Left kidney (tissue), 2 donors: ENCODE data around the gene PEX7. TPM values are rescaled to one million over a fixed set of nuclear protein-coding genes. Genes with fewer than 3 reads are reported as not detected.
A peak's percentile ranks its signal among the peaks of the same experiment; 100 is the strongest.
"Not testable (repeated sequence)": the region's sequence is repeated elsewhere in the genome, so short reads cannot be mapped to it uniquely, and the experiment has no call there.

Experiments used
- DNase-seq: peaks from one replicate; pipeline ENCODE4 v3.0.0-alpha.2; 2013
- polyA plus RNA-seq: library from polyadenylated mRNA; unstranded; fragments of 120-200 nt; gene quantifications from one replicate; pipeline ENCODE4 v1.2.1, GENCODE V29; 2013; ENCODE audit not compliant: insufficient read length

PEX7 gene
- polyA plus RNA-seq, 1 donor, result 12.0 TPM

GRCh38 chr6:136897071-136897470 lies 74.7 kb downstream of the PEX7 start:
- DNase-seq, result no peak

GRCh38 chr6:136901212-136901784 lies 78.9 kb downstream of the PEX7 start:
- DNase-seq, result no peak

DNA sequence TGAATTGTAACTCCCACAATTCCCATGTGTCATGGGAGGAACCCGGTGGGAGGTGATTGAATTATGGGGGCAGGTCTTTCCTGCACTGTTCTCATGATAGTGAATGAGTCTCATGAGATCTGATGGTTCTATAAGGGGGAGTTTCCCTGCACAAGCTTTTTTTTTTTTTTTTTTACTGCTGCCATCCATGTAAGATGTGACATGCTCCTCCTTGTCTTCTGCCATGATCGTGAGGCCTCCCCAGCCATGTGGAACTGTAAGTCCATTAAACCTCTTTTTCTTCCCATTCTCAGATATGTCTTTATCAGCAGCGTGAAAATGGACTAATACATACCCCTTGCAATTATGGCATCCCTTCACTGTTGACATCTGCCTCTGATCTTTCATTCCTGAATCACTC lies 82.1 kb downstream of the PEX7 start:
- DNase-seq, result not testable (repeated sequence)

- DNase-seq, result no peak
These were observed 92.6 kb downstream of the PEX7 start for GRCh38 chr6:136914947-136915346.

DNA sequence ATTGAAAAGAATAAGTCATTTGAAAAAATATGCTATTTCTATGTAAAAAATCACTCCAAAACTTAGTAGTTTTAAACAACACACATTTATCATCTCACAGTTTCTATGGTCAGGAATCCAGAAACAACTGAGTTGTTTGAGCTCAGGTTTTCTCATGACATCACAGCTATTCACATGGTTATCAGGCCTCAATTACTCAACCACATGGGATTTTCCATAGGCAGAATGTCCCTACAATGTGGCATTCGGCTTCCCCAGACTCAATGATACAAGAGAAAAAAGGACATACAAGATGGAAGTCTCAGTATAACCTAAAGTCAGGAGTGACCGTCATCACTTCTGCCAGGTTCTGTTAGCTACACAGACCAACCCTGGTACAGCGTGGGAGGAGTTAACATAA lies 96.3 kb downstream of the PEX7 start:
- DNase-seq, result no peak

DNA sequence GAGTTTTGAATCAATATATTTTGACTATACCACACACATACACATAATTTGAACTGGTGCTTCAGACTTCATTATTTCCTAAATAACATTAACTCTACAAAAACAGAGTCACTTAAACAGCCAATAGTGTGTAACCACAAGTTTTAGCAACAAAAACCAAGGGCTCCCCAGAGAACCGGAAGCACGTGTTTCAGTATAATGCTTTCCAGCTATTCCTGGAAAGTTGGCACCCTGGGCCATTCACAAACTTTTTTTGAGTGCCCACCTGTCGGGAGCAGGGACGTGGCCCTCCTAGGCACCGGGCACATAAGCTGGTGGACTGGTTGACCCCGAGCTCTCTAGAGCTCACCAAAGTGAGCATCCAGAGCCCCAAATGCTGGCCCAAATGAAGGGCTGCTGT lies 97.8 kb downstream of the PEX7 start:
- DNase-seq, result no peak

GRCh38 chr6:136920671-136921380 lies 98.4 kb downstream of the PEX7 start:
- DNase-seq, result peak; percentile 14

DNA sequence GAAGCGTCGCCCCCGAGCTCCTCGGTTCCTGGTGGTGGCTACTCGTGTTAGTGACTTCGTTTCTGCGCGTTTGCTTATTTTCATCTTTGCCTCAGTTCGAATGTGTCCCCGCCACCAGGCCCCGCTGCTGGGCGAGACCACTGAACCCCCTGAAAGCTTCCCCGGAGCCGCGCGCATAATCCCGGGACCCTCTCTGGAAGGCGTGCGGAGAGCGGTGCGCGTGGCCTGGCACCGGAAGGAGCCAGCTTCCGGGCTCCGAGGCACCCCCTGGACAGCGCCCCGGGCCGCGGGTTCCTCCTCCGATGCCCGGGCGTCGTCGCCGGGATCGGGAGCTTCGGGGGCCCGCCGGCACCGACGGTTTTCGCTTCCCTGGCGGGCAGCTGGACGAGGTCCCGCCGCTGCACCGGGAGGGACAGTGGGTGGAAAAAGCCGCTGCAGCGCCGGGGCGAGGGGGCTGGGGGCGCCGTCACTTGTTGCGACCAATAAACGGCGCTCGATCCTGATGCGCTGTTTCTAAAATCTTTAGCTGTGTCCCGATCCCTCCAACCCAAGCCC lies 99.1 kb downstream of the PEX7 start:
- DNase-seq, result peak; percentile 15

GRCh38 chr6:136921936-136922684 lies 99.7 kb downstream of the PEX7 start, which contains the start of gene SLC35D3:
Gene SLC35D3 (plus strand): TSS chr6:136922301. CDS start chr6:136922429, 128 bp downstream.
- DNase-seq, result peak; percentile 8

DNA sequence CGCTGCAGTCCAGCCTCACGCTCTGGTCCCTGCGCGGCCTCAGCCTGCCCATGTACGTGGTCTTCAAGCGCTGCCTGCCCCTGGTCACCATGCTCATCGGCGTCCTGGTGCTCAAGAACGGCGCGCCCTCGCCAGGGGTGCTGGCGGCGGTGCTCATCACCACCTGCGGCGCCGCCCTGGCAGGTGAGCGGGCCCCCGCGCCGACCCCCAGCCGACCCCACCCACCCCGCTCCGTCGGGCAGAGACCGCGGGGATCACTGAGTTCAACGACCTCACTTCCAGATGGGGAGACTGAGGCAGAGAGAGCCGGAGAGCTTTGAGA lies 100.3 kb downstream of the PEX7 start:
- DNase-seq, result no peak

DNA sequence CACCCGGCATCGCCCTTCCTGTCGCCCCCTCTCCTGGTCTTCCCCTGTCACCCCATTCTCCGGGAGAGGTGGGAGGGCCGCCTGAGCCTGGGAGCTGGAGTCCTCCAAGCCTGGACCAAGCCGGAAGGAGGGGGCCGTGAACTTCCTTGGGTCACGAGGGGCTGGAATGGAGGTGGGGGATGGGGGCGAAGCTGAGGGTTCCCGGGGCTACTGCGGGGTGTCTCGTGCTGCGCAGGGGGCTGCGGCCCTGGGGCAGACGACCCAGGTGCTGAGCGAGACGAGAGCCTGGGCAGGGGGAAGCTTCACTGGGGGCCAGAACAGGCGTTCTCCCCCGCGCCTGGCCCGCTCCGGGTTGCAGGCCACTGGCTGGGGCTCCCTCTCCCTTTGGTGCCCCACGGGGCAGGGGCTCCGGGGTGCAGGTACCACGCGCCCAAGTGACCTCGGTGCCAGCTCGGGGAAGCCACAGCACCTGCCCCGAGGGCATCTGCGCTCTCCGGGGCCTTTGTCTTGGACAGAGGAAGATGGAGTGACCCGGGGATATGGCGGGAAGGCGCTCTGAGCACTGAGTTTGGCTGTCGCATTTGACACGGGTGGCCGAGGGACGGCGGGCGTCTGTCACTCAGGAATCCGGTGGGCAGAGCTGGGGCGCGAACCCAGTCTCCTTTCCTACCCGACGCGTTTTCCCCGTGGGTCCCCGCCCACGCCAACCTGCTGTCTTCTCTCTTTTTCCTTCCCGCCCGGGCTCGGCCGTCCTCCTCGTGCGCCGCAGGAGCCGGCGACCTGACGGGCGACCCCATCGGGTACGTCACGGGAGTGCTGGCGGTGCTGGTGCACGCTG lies 100.9 kb downstream of the PEX7 start:
- no peak for DNase-seq

GRCh38 chr6:136923954-136924673 lies 101.7 kb downstream of the PEX7 start:
- no peak for DNase-seq

- no peak for DNase-seq
These were observed 104.0 kb downstream of the PEX7 start for GRCh38 chr6:136926383-136926782.

DNA sequence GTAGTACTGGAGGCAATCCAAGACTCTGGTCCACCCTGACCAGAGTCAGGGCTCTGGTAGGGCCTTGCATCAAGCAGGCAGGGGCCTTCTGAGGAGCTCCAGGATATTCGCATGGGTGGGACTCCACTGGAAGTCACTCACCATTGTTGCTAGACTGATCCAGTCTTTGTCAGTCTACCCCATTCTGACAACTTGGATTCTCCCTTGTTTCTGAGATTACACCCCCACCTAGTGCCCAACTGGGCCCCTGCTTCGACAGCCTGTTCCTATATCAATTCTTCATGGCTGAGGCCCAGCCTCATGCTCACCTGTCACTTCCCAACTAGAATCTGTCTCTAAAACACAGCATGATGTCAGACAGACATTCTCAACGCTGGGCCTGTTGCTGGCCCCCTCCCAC lies 104.9 kb downstream of the PEX7 start:
- no peak for DNase-seq

DNA sequence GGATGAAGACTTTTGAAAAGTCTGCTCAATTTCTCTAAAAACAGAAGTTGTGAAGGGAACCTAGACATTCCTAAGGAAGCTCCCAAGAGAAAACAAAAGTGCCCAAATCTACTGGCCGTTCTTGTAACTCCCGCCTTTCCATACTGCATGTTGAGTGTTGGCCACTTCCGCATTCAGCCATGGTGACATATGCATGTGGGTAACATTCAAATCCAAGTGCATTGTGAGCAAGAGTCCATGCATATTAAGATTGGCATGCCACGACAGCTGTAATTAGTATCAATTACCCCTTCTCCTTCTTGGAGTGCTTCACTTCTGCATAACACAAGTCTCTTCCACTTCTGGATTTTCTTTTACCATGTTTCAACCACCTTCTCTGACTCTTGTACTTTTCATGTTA lies 108.1 kb downstream of the PEX7 start:
- no peak for DNase-seq

DNA sequence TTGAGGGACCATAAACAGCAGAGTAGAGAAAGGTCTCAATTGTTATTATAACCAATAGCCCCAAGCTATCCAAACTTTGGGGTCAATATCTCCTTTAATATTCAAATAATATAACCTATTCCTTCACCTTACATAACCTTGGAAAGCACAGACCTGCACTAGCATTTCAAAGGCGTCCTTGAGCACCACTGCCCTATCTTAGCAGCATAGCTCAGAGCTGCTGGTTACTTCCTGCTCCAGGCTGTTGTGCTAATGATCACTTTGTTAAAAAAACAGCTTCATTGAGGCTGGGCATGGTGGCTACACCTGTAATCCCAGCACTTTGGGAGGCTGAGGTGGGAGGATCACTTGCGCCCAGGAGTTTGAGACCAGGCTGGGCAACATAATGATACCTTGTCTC lies 110.2 kb downstream of the PEX7 start:
- no peak for DNase-seq

DNA sequence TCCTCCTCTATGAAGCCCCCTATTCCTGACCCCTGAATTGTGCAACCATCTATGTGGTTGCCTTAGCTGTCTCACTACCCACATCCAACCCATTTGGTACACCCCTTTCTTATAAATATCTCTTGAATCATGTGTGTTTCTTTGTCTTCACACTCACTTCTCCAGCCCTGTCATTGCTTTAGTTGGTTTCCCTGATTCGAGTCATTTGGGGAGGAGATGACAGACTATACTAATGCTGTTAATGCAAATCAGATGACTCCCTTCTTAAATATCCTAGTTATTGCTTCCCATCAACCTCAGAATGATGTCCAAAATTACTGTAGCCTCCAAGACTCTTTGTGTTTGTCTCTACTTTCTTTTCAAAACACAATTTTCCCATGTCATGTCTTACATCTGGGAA lies 122.7 kb downstream of the PEX7 start:
- DNase-seq, result no peak

GRCh38 chr6:136945711-136946121 lies 123.3 kb downstream of the PEX7 start:
- DNase-seq, result no peak

DNA sequence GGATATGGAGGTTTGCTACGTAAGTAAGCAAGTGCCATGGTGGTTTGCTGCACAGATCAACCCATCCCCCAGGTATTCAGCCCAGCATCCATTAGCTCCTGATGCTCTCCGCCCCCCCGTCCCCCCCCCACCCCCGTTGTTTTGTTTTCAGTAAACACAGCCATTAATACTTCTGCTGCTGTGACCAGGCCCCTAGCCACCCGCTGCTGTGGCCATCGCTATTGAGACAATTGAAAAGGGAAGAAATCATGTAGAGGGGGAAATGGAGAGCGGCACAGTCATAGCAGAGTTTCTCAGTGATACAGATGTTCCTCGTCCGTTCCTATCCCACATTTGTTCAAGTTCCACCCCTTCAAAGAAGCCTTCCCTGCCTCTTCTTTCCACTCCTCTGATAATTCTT lies 124.6 kb downstream of the PEX7 start:
- no peak for DNase-seq

DNA sequence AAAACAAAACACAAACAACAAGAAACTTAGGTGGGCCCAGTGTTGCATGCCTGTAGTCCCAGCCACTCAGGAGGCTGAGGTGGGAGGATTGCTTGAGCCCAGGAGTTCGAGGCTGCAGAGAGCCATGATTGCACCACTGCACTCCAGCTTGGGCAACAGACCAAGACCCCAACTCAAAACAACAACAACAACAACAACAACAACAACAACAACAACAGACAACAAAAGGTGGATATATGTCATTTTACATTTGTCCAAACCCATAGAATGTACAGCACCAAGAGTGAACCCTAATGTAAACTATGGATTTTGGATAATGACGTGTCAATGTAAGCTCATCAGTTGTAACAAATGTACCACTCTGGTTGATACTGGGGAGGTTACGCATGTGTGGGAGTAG lies 127.6 kb downstream of the PEX7 start:
- not testable (repeated sequence) for DNase-seq

DNA sequence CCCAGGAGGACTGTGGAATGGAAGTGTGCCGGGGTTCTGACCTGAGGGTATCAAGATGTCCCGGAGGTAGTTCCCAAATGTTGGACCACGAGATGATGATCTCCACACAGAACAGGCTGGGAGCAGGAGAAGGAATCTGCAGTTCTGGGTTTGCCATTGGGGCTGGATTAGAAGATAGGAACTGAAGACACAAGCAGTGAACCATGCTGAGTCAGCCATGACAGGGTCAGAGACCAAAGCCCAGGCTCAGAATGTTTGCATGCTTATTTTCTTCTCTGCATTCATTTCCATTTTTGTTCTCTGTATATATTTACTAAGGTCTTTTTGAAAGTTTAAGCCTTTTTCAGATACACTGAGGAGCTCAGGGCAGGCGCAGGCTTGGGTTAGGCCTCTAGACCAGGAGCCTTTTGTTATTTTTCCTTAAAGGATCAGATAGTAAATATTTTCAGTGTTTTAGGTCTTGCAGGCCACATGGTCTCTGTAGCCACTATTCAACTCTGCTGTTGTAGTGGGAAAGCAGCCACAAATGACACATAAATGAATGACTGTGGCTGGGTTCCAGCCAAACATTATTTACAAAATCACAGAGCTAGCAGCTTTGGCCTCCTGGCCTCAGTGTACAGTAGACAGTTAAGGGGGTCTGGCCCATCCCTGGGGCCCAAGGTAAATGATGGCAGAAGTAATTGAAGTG lies 128.2 kb downstream of the PEX7 start:
- no peak for DNase-seq
